ENCODE results near the gene FEZF1.
"Not testable (repeated sequence)": the region's sequence is repeated elsewhere in the genome, so short reads cannot be mapped to it uniquely, and the experiment has no call there.

FEZF1 gene

DNA sequence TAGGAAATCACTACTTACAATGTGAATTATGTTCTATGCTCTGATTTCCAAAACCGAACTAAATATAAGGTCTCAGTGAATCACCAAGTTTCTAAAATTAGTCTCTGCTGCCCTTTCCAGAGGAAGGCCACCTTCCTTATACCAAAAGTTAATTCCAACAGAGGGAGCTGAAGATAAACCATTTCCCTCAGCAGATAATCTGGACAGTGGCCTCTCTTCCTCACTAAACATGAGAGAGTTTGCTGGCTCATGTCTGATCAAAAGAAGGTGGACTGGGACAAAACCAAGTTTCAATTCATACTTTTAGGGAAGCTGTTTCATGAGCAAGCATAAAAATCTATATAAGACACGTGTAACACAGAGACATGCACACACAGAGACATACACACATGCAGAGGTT, 6.4 kb downstream of the FEZF1 start:
- intact Hi-C loops (cut with DNase I; ENCODE audit: low total_unique reads), result no loop called here
- Histone ChIP-seq H3K4me3 (no peak overlapping the region), H3K27me3 (peaks cover 3 to 66% of the 10 kb centered on the region in 2 donors), H3K36me3 (no peaks in the 10 kb centered on the region), H3K27ac (no peak overlapping the region), H3K4me1 (peaks cover 0 to 14% (median 11%) of the 10 kb centered on the region in 4 donors), H3K9me3 (no peaks in the 10 kb centered on the region)
- TF ChIP-seq, protein P1, sequence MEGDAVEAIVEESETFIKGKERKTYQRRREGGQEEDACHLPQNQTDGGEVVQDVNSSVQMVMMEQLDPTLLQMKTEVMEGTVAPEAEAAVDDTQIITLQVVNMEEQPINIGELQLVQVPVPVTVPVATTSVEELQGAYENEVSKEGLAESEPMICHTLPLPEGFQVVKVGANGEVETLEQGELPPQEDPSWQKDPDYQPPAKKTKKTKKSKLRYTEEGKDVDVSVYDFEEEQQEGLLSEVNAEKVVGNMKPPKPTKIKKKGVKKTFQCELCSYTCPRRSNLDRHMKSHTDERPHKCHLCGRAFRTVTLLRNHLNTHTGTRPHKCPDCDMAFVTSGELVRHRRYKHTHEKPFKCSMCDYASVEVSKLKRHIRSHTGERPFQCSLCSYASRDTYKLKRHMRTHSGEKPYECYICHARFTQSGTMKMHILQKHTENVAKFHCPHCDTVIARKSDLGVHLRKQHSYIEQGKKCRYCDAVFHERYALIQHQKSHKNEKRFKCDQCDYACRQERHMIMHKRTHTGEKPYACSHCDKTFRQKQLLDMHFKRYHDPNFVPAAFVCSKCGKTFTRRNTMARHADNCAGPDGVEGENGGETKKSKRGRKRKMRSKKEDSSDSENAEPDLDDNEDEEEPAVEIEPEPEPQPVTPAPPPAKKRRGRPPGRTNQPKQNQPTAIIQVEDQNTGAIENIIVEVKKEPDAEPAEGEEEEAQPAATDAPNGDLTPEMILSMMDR (IDR thresholded peaks at IDR 0.05), result no peak
- no peak for DNase-seq

DNA sequence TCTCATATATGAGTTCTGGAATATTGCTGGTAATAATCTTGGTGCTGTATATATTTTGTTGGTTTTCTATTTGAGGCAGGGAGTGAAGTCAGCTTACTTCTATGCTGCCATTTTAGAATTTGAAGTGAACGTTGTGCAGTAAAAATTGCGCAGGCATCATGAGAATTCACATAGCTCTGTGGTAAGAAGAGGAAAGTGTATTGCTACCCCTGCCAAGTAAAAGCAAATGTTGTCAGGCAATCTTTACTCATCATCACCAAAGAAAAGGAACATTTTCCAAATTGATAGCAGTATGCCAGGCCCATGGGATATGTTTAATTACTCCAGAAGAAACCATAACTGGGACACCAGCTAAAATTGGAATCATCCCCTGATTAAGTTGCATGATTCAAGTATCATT, 13.4 kb downstream of the FEZF1 start:
- intact Hi-C loops (cut with DNase I; ENCODE audit: low total_unique reads), result no loop called here
- Histone ChIP-seq H3K27ac (no peak overlapping the region), H3K4me3 (no peak overlapping the region), H3K36me3 (no peaks in the 10 kb centered on the region), H3K27me3 (peaks cover 0 to 8% of the 10 kb centered on the region in 2 donors), H3K9me3 (peaks cover 6 to 20% (median 14%) of the 10 kb centered on the region in 3 donors), H3K4me1 (no peaks in the 10 kb centered on the region)
- DNase-seq, result no peak
- TF ChIP-seq, protein P1 (IDR thresholded peaks at IDR 0.05), result no peak

DNA sequence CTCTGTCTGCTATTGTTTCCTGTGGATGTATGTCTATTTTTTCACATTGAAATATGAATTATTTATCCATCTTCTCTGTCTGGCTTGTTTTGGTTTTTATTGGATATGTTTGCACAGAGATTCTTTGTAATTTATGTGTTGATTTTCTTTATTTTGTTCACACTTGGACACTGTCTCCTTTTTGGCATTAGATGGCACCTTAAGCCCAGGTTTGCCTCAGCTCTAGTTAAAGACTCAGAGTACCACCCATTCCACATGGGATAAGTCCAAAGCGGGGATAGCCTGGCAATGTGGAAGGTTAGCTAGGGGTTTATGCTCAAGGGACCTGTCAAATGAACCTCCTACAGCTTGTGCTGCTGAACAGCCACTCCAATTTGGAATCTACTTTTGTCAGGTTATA, 14.1 kb downstream of the FEZF1 start:
- Histone ChIP-seq H3K27me3 (peaks cover 0 to 8% of the 10 kb centered on the region in 2 donors), H3K4me1 (no peaks in the 10 kb centered on the region), H3K4me3 (no peak overlapping the region), H3K36me3 (no peaks in the 10 kb centered on the region), H3K27ac (no peak overlapping the region), H3K9me3 (peaks cover 6 to 20% (median 14%) of the 10 kb centered on the region in 3 donors)
- intact Hi-C loops (cut with DNase I; ENCODE audit: low total_unique reads), result no loop called here
- TF ChIP-seq, protein P1 (IDR thresholded peaks at IDR 0.05), result no peak
- DNase-seq, result no peak

DNA sequence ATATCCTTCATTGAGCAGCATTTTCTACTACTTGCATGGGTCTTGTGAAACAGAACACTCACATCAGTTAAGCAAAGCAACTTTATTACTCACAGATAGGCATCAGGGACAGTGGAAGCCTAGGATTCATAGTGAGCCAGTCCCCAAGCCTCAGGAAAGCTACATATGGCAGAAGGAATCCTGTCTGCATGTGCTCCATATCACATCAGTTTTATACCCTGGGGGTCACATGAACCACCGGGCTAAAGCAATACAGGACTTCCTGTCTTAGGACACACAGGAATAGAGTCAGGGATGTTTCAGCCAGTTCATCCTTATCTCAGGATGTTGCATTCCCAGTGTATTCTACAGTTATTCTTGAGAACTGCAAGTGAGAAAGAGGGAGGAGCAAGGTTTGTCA, 15.1 kb downstream of the FEZF1 start:
- H3K4me3 ChIP-seq, result no peak overlapping the region
- no peak overlapping the region for H3K27ac ChIP-seq
- H3K27me3 ChIP-seq, result peaks cover 0 to 5% of the 10 kb centered on the region in 2 donors
- H3K9me3 ChIP-seq, result peaks cover 6 to 20% (median 14%) of the 10 kb centered on the region in 3 donors
- intact Hi-C loops (cut with DNase I; ENCODE audit: low total_unique reads), result no loop called here
- no peaks in the 10 kb centered on the region for H3K4me1 ChIP-seq
- no peaks in the 10 kb centered on the region for H3K36me3 ChIP-seq
- TF ChIP-seq, protein P1 (IDR thresholded peaks at IDR 0.05), result no peak
- DNase-seq, result no peak

DNA sequence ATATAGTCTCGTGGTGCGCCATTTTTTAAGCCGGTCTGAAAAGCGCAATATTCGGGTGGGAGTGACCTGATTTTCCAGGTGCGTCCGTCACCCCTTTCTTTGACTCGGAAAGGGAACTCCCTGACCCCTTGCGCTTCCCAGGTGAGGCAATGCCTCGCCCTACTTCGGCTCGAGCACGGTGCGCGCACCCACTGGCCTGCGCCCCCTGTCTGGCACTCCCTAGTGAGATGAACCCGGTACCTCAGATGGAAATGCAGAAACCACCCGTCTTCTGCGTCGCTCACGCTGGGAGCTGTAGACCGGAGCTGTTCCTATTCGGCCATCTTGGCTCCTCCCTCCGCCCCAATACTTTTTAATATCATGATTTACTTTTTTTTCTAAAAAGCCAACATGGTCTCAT, 19.9 kb downstream of the FEZF1 start:
- DNase-seq; H3K9me3 ChIP-seq; H3K27ac ChIP-seq; H3K27me3 ChIP-seq; H3K36me3 ChIP-seq; intact Hi-C loops (cut with DNase I; ENCODE audit: low total_unique reads); H3K4me3 ChIP-seq; H3K4me1 ChIP-seq: not testable (repeated sequence)

DNA sequence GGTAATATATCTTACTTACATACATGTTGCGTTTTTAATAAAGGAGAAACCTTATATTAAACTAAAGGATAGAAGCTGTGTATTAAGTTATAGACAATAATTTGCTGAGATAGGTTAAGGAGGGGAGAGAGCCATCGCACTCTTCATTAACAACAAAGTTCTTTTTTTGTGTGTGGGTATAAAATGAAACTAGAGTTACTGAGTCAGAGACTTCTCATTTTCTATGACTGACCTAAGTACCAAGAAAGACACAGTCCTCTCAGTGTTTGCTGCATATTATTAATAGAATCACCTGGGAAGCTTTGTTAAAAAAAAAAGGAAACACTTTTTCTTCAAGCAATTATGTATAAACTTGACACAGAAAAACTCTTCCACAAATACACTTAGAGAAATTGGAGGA, 31.4 kb downstream of the FEZF1 start:
- H3K9me3 ChIP-seq, result no peaks in the 10 kb centered on the region
- no peaks in the 10 kb centered on the region for H3K4me1 ChIP-seq
- TF ChIP-seq, protein P1 (IDR thresholded peaks at IDR 0.05), result no peak
- H3K36me3 ChIP-seq, result no peaks in the 10 kb centered on the region
- no peak overlapping the region for H3K27ac ChIP-seq
- no peak overlapping the region for H3K4me3 ChIP-seq
- intact Hi-C loops (cut with DNase I; ENCODE audit: low total_unique reads), result no loop called here
- no peak for DNase-seq
- H3K27me3 ChIP-seq, result no peaks in the 10 kb centered on the region

Measured in tibial artery (tissue), 4 donors.